Fibroblast of skin of left quadriceps (primary cell): ENCODE measurements around the gene CCL4.

Experiments used
- DNase-seq, 2 experiments: peaks; one replicate each; pipeline ENCODE4 v3.0.0-alpha.2; 2013; ENCODE audit warnings: low read depth in 2 of 2

Gene CCL4

GRCh38 chr17:36144014-36144413 lies 40.4 kb downstream of the CCL4 start:
- DNase-seq: no peak

GRCh38 chr17:36144981-36145729 lies 41.5 kb downstream of the CCL4 start:
- no peak for DNase-seq

DNA sequence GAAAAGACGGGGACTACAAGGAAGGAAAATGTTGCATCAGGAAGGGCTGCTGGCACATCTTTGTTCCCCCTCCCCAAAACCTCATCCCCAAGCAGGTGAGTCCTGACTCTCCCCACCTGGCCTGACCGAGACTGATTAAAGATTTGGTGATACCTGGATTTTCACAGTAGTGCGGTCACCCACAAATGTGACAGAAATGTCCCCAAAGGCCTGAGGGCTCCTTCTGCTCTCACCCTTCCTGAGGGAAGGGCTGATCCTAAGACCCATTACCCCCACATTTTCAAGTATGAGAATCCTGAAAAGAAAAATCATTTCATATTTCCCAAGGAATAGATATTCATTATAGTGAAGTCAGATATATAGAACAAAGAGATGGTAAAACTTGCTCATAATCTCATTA lies 44.0 kb downstream of the CCL4 start:
- no peak for DNase-seq

DNA sequence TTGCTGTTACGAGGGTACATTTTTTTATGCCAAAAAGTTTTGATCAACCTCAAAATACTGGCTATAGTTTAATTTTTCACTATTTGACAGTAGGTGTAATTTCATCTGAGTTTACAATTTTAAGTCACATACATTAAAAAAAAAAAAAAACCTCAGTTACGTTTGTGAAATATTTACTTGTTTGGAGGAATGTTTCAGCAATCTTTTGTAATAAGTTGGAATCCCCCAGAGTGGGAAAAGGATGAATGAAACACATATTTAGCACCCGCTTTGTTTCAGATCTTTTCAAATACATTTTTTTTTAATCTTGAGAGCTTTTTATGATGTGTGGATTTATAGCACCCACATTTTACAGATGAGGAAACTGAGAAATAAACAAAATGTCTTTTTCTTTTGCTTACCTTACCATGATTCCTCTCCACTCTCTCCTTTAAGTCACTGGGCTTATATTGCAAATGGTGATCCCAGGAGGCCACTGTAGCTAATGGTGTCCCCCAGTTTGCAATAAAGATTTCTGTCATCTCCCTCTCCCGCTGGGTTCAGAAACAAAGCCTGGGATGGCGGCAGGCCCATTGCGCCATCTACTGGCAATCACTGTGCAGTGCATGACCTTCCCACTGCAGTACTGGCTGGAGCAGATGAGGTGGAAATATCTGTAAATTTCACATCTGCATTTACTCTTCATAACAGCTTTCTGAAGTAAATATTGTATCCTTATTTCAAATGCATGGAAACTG lies 45.1 kb downstream of the CCL4 start:
- peak; percentile 9 to 15 for DNase-seq

DNA sequence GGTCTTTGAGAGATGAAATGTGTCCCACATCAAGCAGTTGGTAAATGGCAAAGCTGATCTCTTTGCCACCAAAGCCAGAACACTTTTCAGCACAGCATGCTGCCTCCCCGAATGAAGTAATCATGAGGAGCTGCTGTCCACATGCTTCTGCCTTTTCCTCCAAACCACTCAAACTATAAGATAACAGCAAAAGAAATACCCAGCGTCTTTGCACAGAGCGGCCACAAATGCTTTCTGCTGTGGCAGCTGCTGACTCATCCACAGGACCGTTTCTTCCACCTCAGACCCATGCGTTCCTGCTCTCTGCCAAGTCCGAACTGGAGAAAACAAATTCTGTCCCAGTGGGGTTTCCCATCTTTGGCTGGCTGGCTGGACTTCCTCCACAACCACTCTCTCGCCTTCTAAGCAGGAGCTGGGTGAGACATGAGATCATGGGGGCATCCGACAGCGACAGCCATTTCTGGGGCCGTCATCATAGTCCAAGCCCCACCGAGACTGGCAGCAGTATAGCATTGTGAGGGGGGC lies 45.7 kb downstream of the CCL4 start:
- peak in 1 of 2 experiments; percentile 11 for DNase-seq

DNA sequence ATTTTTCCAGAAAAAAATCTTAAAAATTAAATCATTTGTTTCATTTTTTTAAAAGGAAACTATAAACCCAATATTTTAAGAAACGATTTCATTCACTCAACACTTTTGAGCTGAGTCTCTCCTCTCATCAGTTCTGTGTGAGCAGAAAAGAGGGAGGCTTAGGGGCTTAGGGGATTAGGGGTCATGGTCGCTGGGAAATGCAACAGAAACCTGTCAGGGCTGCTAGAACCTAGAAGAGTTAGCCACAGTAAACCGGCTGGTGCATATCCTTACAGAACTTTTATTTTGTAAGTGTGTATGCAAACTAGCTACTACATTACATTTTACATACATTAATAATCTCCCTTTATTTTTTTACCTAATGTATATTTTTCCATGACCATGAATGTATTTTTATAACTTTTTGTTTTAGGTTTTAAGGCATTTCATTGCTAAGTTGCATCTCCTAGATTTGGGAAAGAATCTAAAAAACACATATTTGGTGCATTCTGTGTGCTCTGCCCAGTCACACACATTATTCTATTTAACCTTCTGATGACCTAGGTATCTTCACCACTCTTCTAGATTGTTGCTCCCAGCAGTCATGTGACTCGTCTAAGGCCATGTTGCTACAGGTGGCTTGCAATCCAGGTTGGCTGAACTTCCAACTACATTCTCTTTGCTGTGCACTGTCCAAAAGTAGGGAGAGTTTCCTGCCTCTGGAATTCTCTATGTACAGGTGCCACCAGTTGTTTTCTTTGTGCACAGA lies 48.4 kb downstream of the CCL4 start:
- DNase-seq: no peak

DNA sequence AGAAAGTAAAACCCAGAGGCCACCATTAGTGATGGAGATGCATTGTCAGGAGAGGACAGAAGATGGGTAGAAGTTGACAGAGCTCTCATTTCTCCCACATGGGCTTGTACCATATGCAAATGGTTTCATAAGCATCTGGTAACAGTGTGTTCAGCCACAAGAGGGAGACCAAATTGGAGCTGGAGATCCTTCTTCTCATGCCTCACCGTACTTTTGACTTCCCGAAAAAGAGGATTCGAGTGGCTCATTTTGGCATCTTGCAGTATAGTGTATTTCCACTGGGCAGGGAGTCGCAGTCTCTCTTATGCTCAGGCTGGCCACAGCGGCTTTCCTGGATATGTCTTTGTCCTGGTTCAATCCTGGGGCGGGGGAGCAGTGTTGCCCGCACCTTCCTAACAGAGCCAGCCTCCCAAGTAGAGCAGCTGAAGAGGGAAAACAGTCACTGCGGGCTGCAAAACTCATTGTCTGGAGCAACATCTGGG lies 49.1 kb downstream of the CCL4 start:
- DNase-seq: peak in 1 of 2 experiments; percentile 7

DNA sequence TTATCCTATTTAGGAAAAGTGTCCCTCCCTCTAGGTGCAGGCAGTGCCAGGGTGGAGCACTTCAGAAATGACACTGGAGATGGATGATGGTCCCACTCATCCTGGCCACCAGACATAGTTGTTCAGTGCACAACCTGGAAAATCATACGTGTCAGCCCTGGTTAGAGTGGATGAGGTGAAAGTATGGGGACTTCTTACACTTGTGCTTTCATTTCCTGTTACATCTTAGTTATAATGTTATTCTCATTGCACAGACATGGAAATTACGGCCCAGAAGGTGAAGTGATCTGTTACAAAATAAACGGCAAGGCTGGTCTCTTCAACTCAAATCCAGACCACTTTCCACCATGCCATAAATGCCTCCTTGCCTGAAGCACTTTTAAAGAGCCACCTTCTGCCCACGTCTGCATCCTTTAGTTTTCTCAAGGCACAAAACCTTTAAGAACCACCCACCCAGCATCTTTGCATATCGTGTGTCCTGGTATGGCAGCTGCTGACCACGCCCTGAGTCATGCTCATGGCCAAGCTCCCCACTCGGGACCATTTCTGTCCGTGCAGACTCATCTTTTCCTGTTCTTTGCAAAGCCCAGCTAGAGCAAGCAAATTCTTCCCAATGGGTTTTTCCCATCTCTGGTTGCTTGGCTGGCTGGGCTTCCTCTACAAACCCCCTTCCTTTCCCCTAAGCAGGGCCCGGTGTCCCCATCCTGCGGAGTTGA lies 50.4 kb downstream of the CCL4 start:
- no peak for DNase-seq
